RWPE2 (cell line): Measurements from ENCODE around the gene FAM170B.

Source experiments
- ATAC-seq: fragments of 200-7000 bp; cut with Tn5 transposase; 3 replicates; pipeline ENCODE4 v1.9.1; 2021; ENCODE audit warnings: low read depth
- DNase-seq: peaks from one replicate; pipeline ENCODE4 v3.0.0-alpha.2; 2020; ENCODE audit warnings: low spot score
- H3K27ac ChIP-seq: fragments of 450-650 bp; 2 replicates; pipeline ENCODE4 v1.5.1; 2017; ENCODE audit warnings: mild to moderate bottlenecking; ENCODE audit not compliant: poor library complexity, severe bottlenecking
- H3K27me3 ChIP-seq: fragments of 250-450 bp; sonication (Bioruptor Pico); 2 replicates; pipeline ENCODE4 v1.5.1; 2021; ENCODE audit warnings: mild to moderate bottlenecking, moderate library complexity; ENCODE audit not compliant: insufficient read depth, poor library complexity, severe bottlenecking
- H3K36me3 ChIP-seq: fragments of 250-450 bp; sonication (Bioruptor Pico); 2 replicates; pipeline ENCODE4 v1.5.1; 2020; ENCODE audit warnings: low read depth, mild to moderate bottlenecking, moderate library complexity
- H3K4me1 ChIP-seq: fragments of 250-450 bp; sonication (Bioruptor Pico); 2 replicates; pipeline ENCODE4 v1.5.1; 2021; ENCODE audit warnings: mild to moderate bottlenecking, moderate library complexity; ENCODE audit not compliant: insufficient read depth, poor library complexity, severe bottlenecking
- H3K4me3 ChIP-seq: fragments of 250-450 bp; sonication (Bioruptor Pico); 2 replicates; pipeline ENCODE4 v1.5.1; 2021; ENCODE audit warnings: mild to moderate bottlenecking, moderate library complexity; ENCODE audit not compliant: severe bottlenecking
- H3K9me3 ChIP-seq: fragments of 250-450 bp; sonication (Bioruptor Pico); 2 replicates; pipeline ENCODE4 v1.5.1; 2021; ENCODE audit warnings: mild to moderate bottlenecking, moderate library complexity; ENCODE audit not compliant: severe bottlenecking
- TF ChIP-seq, protein P1 (sequence below): fragments of 450-650 bp; IDR thresholded peaks from one replicate; pipeline ENCODE4 v1.5.1; 2017; ENCODE audit warnings: mild to moderate bottlenecking, moderate library complexity; ENCODE audit not compliant: poor library complexity, severe bottlenecking

Gene FAM170B

DNA sequence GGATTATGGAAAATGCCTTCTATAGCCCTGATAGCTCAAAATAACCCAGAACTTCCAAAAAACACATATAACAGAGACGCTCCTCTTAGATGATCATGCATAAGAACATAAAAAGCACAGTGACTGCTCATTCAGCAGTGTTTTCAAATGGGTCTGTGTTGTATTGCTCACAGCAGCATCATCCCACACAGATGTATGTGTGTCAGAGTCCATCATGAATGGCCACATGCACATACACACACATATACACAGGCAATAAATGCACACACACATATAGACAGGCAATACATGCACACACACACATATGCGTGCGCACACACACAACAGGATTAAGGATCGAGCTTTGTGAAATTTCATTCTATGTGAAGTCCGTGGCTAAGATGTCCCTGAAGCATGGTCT lies 28.2 kb upstream of the FAM170B start:
- Histone ChIP-seq H3K27ac (no peak overlapping the region), H3K27me3 (no peaks in the 10 kb centered on the region), H3K9me3 (no peaks in the 10 kb centered on the region), H3K4me3 (no peak overlapping the region), H3K36me3 (no peaks in the 10 kb centered on the region), H3K4me1 (no peaks in the 10 kb centered on the region)
- DNase-seq, result no peak
- ATAC-seq, result no peak
- TF ChIP-seq, protein P1, sequence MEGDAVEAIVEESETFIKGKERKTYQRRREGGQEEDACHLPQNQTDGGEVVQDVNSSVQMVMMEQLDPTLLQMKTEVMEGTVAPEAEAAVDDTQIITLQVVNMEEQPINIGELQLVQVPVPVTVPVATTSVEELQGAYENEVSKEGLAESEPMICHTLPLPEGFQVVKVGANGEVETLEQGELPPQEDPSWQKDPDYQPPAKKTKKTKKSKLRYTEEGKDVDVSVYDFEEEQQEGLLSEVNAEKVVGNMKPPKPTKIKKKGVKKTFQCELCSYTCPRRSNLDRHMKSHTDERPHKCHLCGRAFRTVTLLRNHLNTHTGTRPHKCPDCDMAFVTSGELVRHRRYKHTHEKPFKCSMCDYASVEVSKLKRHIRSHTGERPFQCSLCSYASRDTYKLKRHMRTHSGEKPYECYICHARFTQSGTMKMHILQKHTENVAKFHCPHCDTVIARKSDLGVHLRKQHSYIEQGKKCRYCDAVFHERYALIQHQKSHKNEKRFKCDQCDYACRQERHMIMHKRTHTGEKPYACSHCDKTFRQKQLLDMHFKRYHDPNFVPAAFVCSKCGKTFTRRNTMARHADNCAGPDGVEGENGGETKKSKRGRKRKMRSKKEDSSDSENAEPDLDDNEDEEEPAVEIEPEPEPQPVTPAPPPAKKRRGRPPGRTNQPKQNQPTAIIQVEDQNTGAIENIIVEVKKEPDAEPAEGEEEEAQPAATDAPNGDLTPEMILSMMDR, result no peak

DNA sequence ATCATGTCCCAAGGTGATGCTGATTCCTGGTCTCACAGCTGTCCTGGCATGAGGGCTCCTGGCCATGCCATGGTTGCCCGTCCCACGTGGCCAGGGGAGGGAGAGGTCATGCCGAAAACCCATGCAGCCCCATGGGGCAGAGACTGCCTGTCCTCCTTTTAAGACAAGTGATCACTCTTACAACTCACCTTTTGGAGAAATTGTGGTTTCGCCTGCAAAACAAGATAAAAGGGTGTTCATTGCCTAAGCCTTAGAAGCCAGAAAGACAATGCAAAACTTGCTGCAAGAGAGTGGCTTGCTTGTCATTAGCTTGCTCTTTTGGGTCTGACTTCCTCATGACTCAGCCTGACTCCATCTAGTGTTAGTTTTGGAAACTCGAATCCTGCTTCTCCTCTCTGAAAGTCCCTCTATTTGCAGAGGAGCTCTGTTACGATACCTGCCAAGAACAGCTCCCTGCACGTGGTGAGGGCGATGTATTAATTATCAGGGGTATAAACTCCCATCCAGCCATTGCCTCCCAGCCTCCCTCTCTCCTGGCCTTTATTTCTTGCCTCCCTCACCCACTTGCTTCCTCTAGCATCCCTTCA lies 27.7 kb upstream of the FAM170B start:
- ATAC-seq, result peak; percentile 58; the same call in 2 of the 3 replicates
- DNase-seq, result no peak
- H3K27ac ChIP-seq, result no peak overlapping the region
- H3K27me3 ChIP-seq, result no peaks in the 10 kb centered on the region
- TF ChIP-seq, protein P1, result peak; percentile 17
- no peak overlapping the region for H3K4me3 ChIP-seq
- no peaks in the 10 kb centered on the region for H3K4me1 ChIP-seq
- H3K36me3 ChIP-seq, result no peaks in the 10 kb centered on the region
- H3K9me3 ChIP-seq, result no peaks in the 10 kb centered on the region

DNA sequence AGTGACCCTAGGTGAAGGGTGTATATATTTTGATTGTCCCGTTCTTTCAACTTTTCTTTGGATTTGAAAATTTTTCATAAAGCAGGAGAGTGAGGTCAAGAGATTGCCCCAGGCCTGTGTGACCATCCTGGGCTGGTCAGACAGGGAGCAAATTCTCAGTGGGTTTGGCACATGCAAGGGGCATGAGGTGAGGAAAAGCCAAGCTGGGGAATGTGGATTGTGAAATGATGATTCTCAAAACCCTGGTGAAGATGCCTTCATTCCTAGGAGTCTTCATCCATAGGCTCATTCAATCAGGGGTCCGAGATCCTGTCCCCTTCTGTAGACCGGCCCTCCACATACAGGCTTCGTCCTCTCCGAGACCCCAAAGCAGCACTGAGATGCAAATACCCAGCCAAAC lies 27.0 kb upstream of the FAM170B start:
- Histone ChIP-seq H3K36me3 (no peaks in the 10 kb centered on the region), H3K27me3 (no peaks in the 10 kb centered on the region), H3K27ac (no peak overlapping the region), H3K4me3 (no peak overlapping the region), H3K4me1 (no peaks in the 10 kb centered on the region), H3K9me3 (no peaks in the 10 kb centered on the region)
- no peak for ATAC-seq
- TF ChIP-seq, protein P1, result no peak
- DNase-seq, result no peak

DNA sequence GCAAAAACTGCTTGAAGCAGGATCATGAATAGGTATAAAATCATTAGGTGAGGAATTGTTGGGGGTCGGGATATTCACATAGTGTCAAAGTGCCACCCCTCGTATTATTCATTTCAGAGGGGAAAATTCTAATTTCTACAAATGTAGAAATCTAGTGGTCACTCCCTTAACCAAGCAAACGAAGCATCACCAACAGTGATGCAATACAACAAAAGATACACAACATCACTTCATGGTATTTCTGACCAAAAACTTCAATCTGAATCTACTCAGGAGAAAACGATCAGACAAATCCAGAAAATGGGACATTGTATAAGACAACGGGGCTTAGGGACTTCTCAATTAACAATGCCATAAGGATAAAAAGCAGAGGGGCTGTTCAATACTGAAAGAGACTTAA lies 26.3 kb upstream of the FAM170B start:
- no peaks in the 10 kb centered on the region for H3K4me1 ChIP-seq
- H3K36me3 ChIP-seq, result no peaks in the 10 kb centered on the region
- no peaks in the 10 kb centered on the region for H3K9me3 ChIP-seq
- TF ChIP-seq, protein P1, result no peak
- H3K27ac ChIP-seq, result no peak overlapping the region
- H3K4me3 ChIP-seq, result no peak overlapping the region
- H3K27me3 ChIP-seq, result no peaks in the 10 kb centered on the region
- ATAC-seq, result no peak
- DNase-seq, result no peak

DNA sequence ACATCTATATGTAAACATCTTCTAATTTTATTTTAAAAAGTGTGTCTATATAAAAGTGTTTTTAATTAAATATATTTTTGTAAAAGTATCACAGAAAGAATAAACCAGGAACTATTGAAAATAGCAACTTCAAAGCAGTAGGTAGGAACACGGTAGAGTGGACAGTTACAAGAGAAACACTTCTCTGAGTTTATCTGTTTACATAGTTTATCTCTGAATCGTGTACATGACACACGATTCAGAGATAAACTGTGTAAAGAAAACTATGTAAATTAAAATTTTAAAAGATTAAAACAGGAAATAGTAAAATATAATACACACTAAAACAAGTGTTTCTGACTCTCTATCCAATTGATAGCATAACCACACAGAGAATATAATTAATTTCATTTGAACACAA lies 25.1 kb upstream of the FAM170B start:
- no peaks in the 10 kb centered on the region for H3K4me1 ChIP-seq
- ATAC-seq, result no peak
- H3K27ac ChIP-seq, result no peak overlapping the region
- TF ChIP-seq, protein P1, result no peak
- H3K27me3 ChIP-seq, result no peaks in the 10 kb centered on the region
- no peak for DNase-seq
- H3K4me3 ChIP-seq, result no peak overlapping the region
- H3K36me3 ChIP-seq, result no peaks in the 10 kb centered on the region
- no peaks in the 10 kb centered on the region for H3K9me3 ChIP-seq
